GM10248 (cell line): ENCODE data around the gene SHISA9.

Experiments used
- CTCF ChIA-PET: fragments of 300-600 bp; sonication (Branson Sonifier 250); formaldehyde crosslinking; extraction: SDS; loops from one replicate; lab custom pipeline; 2021; ENCODE audit warnings: antibody characterized with exemption; lab: Yijun Ruan, JAX
- POLR2A ChIA-PET: fragments of 350-650 bp; sonication (Branson Sonifier 250); formaldehyde crosslinking; extraction: SDS; loops from one replicate; lab custom pipeline; 2020; ENCODE audit warnings: antibody characterized with exemption; lab: Yijun Ruan, JAX
- DNase-seq: peaks from one replicate; pipeline ENCODE4 v3.0.0; 2012; ENCODE audit errors: extremely low spot score
- CTCF ChIP-seq: IDR thresholded peaks from 2 replicates; pipeline ENCODE4 v1.5.1; 2012; ENCODE audit warnings: mild to moderate bottlenecking, low read depth; ENCODE audit errors: extremely low read depth, missing control alignments, control extremely low read depth

The SHISA9 gene

GRCh38 chr16:12995721-12996372 lies 94.4 kb downstream of the SHISA9 start:
- DNase-seq, result no peak
- TF ChIP-seq CTCF, result no peak
- POLR2A ChIA-PET, result no interaction called here
- CTCF ChIA-PET, result interaction anchor here (0.6 kb wide), 1 partner anchor 8 kb away, joined by 3 read pairs; no protein-coding TSS in a partner anchor

- no peak for DNase-seq
- TF ChIP-seq CTCF, result no peak
- POLR2A ChIA-PET, result no interaction called here
- CTCF ChIA-PET, result no interaction called here
These were observed 97.1 kb downstream of the SHISA9 start for GRCh38 chr16:12998361-12999085.

- no peak for TF ChIP-seq CTCF
- ChIA-PET CTCF (no interaction called here), POLR2A (no interaction called here)
- DNase-seq, result no peak
These were observed 98.0 kb downstream of the SHISA9 start for GRCh38 chr16:12999368-12999767.

- POLR2A ChIA-PET, result no interaction called here
- no peak for DNase-seq
- no peak for TF ChIP-seq CTCF
- CTCF ChIA-PET, result interaction anchor here (1.0 kb wide), 1 partner anchor 12 kb away, joined by 3 read pairs; no protein-coding TSS in a partner anchor
These were observed 104.4 kb downstream of the SHISA9 start for GRCh38 chr16:13005721-13006247.

GRCh38 chr16:13012601-13013000 lies 111.2 kb downstream of the SHISA9 start:
- TF ChIP-seq CTCF, result no peak
- DNase-seq, result no peak
- POLR2A ChIA-PET, result no interaction called here
- CTCF ChIA-PET, result no interaction called here

GRCh38 chr16:13013043-13013442 lies 111.6 kb downstream of the SHISA9 start:
- no peak for TF ChIP-seq CTCF
- ChIA-PET CTCF (no interaction called here), POLR2A (no interaction called here)
- DNase-seq, result no peak
